Motor neuron (in vitro differentiated cells): ENCODE results near the gene NLGN1. TPM values are rescaled to one million over a fixed set of nuclear protein-coding genes. Genes with fewer than 3 reads are reported as not detected.
A peak's percentile ranks its signal among the peaks of the same experiment; 100 is the strongest.

Experiments used
- ATAC-seq, 8 experiments: fragments of 200-7000 bp; cut with Tn5 transposase; replicated peaks in 6 of 8; 2 replicates each; pipeline ENCODE4 v1.8.0; 2021; ENCODE audit warnings: mild to moderate bottlenecking in 8 of 8, moderate library complexity in 8 of 8
- H3K27ac ChIP-seq, 2 donors: fragments of 250-450 bp; sonication (Bioruptor Pico); 2 replicates each; pipeline ENCODE4 v1.9.0; 2021; ENCODE audit warnings: antibody characterized with exemption in 2 of 2, mild to moderate bottlenecking in 2 of 2, moderate library complexity in 1 of 2
- H3K4me1 ChIP-seq, 2 donors: fragments of 250-450 bp; sonication (Bioruptor Pico); replicated peaks in 1 of 2; 2 replicates each; pipeline ENCODE4 v1.6.1; 2021; ENCODE audit warnings: antibody characterized with exemption in 2 of 2, mild to moderate bottlenecking in 2 of 2, moderate library complexity in 1 of 2
- H3K4me3 ChIP-seq, 5 donors: fragments of 250-450 bp; sonication (Bioruptor Pico); 2 replicates each; pipeline ENCODE4 v1.9.0; 2021; ENCODE audit warnings: antibody characterized with exemption in 5 of 5, mild to moderate bottlenecking in 5 of 5, moderate library complexity in 4 of 5
- WGBS, 10 experiments: fragments of 450-650 bp; shearing (Covaris generic); methylation state at CpG; one replicate each; pipeline ENCODE4 v1.0.0; 2022; 5-methylcytosine and 5-hydroxymethylcytosine counted together
- in situ Hi-C, 9 experiments: fragments of 400-800 bp; cut with MboI; loops; one replicate each; pipeline ENCODE4 v1.15.0; 2021; ENCODE audit warnings: low sequenced_read_pairs in 9 of 9, low pct_unique_long_range_greater_than_20kb in 2 of 9; ENCODE audit not compliant: unreplicated experiment in 9 of 9
- total RNA-seq, 8 experiments: library from RNA; unstranded; fragments of 300-600 nt; gene quantifications; 2 replicates each; pipeline versions ENCODE4 v1.2.3 to v1.2.4, GENCODE V29; 2022

The NLGN1 gene
- total RNA-seq, 8 experiments from 2014 or later, result 16.6 to 63.4 (median 34.8) TPM

- no peak for ATAC-seq
- Histone ChIP-seq H3K27ac (no peak overlapping the region), H3K4me1 (no peaks in the 10 kb centered on the region), H3K4me3 (no peak overlapping the region)
- WGBS, 10 experiments, result 29 to 100% (median 93%) methylated on average over 1 to 3 of the region's 3 CpGs; no CpG with 5 or more reads in 1 of the 10 experiments
- in situ Hi-C loops, result no loop called here
Measured at GRCh38 chr3:173725507-173725906, 328.0 kb downstream of the NLGN1 start.

GRCh38 chr3:173730391-173730790 is 332.8 kb downstream of the NLGN1 start:
- peaks cover 0 to 30% of the 10 kb centered on the region in 2 donors for H3K4me1 ChIP-seq
- H3K4me3 ChIP-seq, result no peak overlapping the region
- WGBS, 10 experiments, result 64 to 100% (median 95%) methylated on average over 1 to 2 of the region's 2 CpGs
- no peak for ATAC-seq
- in situ Hi-C loops, result no loop called here
- no peak overlapping the region for H3K27ac ChIP-seq

- Histone ChIP-seq H3K27ac (no peak overlapping the region), H3K4me1 (peaks cover 0 to 34% of the 10 kb centered on the region in 2 donors), H3K4me3 (no peak overlapping the region)
- peak in 6 of 8 experiments; percentile 56 to 99 (median 98) for ATAC-seq
- in situ Hi-C loops, result no loop called here
- 0 to 61% (median 41%) methylated on average over 1 to 4 of the region's 4 CpGs; no CpG with 5 or more reads in 1 of the 10 experiments for WGBS, 10 experiments
Measured at GRCh38 chr3:173732237-173732636, 334.7 kb downstream of the NLGN1 start.

- no peak overlapping the region for H3K4me3 ChIP-seq
- no peak for ATAC-seq
- WGBS, 10 experiments, result 8 to 100% (median 68%) methylated on average over 1 of the region's 1 CpG
- in situ Hi-C loops, result no loop called here
- H3K27ac ChIP-seq, result no peak overlapping the region
- peaks cover 0 to 34% of the 10 kb centered on the region in 2 donors for H3K4me1 ChIP-seq
Measured at GRCh38 chr3:173733029-173733652, 335.6 kb downstream of the NLGN1 start.

- Histone ChIP-seq H3K4me3 (no peak overlapping the region), H3K27ac (no peak overlapping the region), H3K4me1 (peaks cover 2 to 44% of the 10 kb centered on the region in 2 donors)
- in situ Hi-C loops, result no loop called here
- ATAC-seq, result peak in 4 of 8 experiments; percentile 28 to 62 (median 48)
- 57 to 100% (median 87%) methylated on average over 1 of the region's 1 CpG; no CpG with 5 or more reads in 2 of the 10 experiments for WGBS, 10 experiments
Measured at GRCh38 chr3:173734473-173734872, 336.9 kb downstream of the NLGN1 start.

GRCh38 chr3:173734895-173735294 is 337.4 kb downstream of the NLGN1 start:
- H3K4me3 ChIP-seq, result no peak overlapping the region
- peaks cover 6 to 49% of the 10 kb centered on the region in 2 donors for H3K4me1 ChIP-seq
- in situ Hi-C loops, result no loop called here
- no peak overlapping the region for H3K27ac ChIP-seq
- ATAC-seq, result peak in 4 of 8 experiments; percentile 46 to 93 (median 92)
- WGBS, 10 experiments, result 0 to 92% (median 67%) methylated on average over 1 of the region's 1 CpG; no CpG with 5 or more reads in 1 of the 10 experiments

GRCh38 chr3:173735841-173736240 is 338.3 kb downstream of the NLGN1 start:
- 10 to 100% (median 71%) methylated on average over 1 of the region's 1 CpG; no CpG with 5 or more reads in 1 of the 10 experiments for WGBS, 10 experiments
- Histone ChIP-seq H3K4me1 (peaks cover 7 to 53% of the 10 kb centered on the region in 2 donors), H3K27ac (no peak overlapping the region), H3K4me3 (no peak overlapping the region)
- in situ Hi-C loops, result no loop called here
- ATAC-seq, result no peak

- Histone ChIP-seq H3K4me3 (no peak overlapping the region), H3K27ac (no peak overlapping the region), H3K4me1 (peaks cover 7 to 43% of the 10 kb centered on the region in 2 donors)
- ATAC-seq, result no peak
- 80 to 100% (median 96%) methylated on average over 1 to 2 of the region's 2 CpGs; no CpG with 5 or more reads in 2 of the 10 experiments for WGBS, 10 experiments
- in situ Hi-C loops, result no loop called here
Measured at GRCh38 chr3:173737167-173737808, 339.7 kb downstream of the NLGN1 start.

- Histone ChIP-seq H3K4me3 (no peak overlapping the region), H3K27ac (peak overlapping the region in 1 of 2 donors; percentile 66), H3K4me1 (peaks cover 18 to 32% of the 10 kb centered on the region in 2 donors)
- ATAC-seq, result peak in 3 of 8 experiments; percentile 44 to 62 (median 56)
- in situ Hi-C loops, result no loop called here
- 0 to 80% (median 40%) methylated on average over 1 to 2 of the region's 2 CpGs; no CpG with 5 or more reads in 1 of the 10 experiments for WGBS, 10 experiments
Measured at GRCh38 chr3:173739726-173740125, 342.2 kb downstream of the NLGN1 start.

- Histone ChIP-seq H3K4me3 (no peak overlapping the region), H3K27ac (no peak overlapping the region), H3K4me1 (peaks cover 23 to 25% of the 10 kb centered on the region in 2 donors)
- 0 to 100% (median 89%) methylated on average over 1 of the region's 1 CpG for WGBS, 10 experiments
- ATAC-seq, result no peak
- in situ Hi-C loops, result no loop called here
Measured at GRCh38 chr3:173742491-173742890, 344.9 kb downstream of the NLGN1 start.

GRCh38 chr3:173743111-173743510 is 345.6 kb downstream of the NLGN1 start:
- peak in 4 of 8 experiments; percentile 30 to 51 (median 38) for ATAC-seq
- in situ Hi-C loops, result no loop called here
- WGBS, 10 experiments, result 21 to 93% (median 76%) methylated on average over 1 to 3 of the region's 3 CpGs

GRCh38 chr3:173743516-173743915 is 346.0 kb downstream of the NLGN1 start:
- Histone ChIP-seq H3K4me3 (no peak overlapping the region), H3K4me1 (peaks cover 23 to 24% of the 10 kb centered on the region in 2 donors), H3K27ac (no peak overlapping the region)
- in situ Hi-C loops, result no loop called here
- WGBS, 10 experiments, result 0 to 100% (median 89%) methylated on average over 1 of the region's 1 CpG; no CpG with 5 or more reads in 3 of the 10 experiments
- no peak for ATAC-seq

More at GRCh38 chr3:173743111-173743510, 345.6 kb downstream of the NLGN1 start:
- Histone ChIP-seq H3K4me3 (no peak overlapping the region), H3K27ac (no peak overlapping the region), H3K4me1 (peaks cover 23 to 25% of the 10 kb centered on the region in 2 donors)

GRCh38 chr3:173744479-173744878 is 346.9 kb downstream of the NLGN1 start:
- Histone ChIP-seq H3K4me3 (no peak overlapping the region), H3K4me1 (peaks cover 22 to 27% of the 10 kb centered on the region in 2 donors), H3K27ac (no peak overlapping the region)
- 73 to 100% (median 90%) methylated on average over 1 to 3 of the region's 3 CpGs; no CpG with 5 or more reads in 2 of the 10 experiments for WGBS, 10 experiments
- ATAC-seq, result no peak
- in situ Hi-C loops, result no loop called here
